ENCODE results near the gene PTPRT. TPM values are rescaled to one million over a fixed set of nuclear protein-coding genes. Genes with fewer than 3 reads are reported as not detected.

Gene PTPRT
- total RNA-seq, 1 experiment from 2014 or later: 0.13 TPM

GRCh38 chr20:43160941-43161340, 28.8 kb downstream of the PTPRT start:
- no peaks in the 10 kb centered on the region for H3K4me1 Mint-ChIP-seq
- no peak for DNase-seq
- Histone ChIP-seq H3K4me1 (ENCODE audit: insufficient read depth, low read length) (no peaks in the 10 kb centered on the region), H3K79me2 (ENCODE audit: insufficient read depth, low read length) (no peaks in the 10 kb centered on the region), H3K14ac (ENCODE audit: insufficient read depth, low read length) (no peak overlapping the region), H2BK12ac (ENCODE audit: insufficient read length, low read depth, low read length) (no peak overlapping the region), H3K9me3 (ENCODE audit: control insufficient read depth, low read depth, low read length) (no peaks in the 10 kb centered on the region), H2AK5ac (ENCODE audit: insufficient read length, low read length) (no peak overlapping the region), H3K27me3 (ENCODE audit: insufficient read depth, low read length) (no peaks in the 10 kb centered on the region), H4K20me1 (ENCODE audit: control insufficient read depth, insufficient read depth, insufficient read length) (no peaks in the 10 kb centered on the region), H4K5ac (ENCODE audit: insufficient read length, low read depth, low read length) (no peak overlapping the region), H4K8ac (replicated peaks; ENCODE audit: insufficient read length, low read depth, low read length) (no peak overlapping the region), H3K56ac (ENCODE audit: insufficient read length, low read depth, low read length) (no peak overlapping the region), H2AFZ (ENCODE audit: low read length) (no peak overlapping the region), H2BK5ac (ENCODE audit: insufficient read length, low read length) (no peak overlapping the region), H3K23me2 (ENCODE audit: insufficient read length, low read depth, low read length, poor library complexity, severe bottlenecking) (no peaks in the 10 kb centered on the region), H3K9ac (ENCODE audit: extremely low read depth, insufficient read length, low read length) (no peak overlapping the region), H2BK120ac (ENCODE audit: low read depth, low read length, poor library complexity, severe bottlenecking) (no peak overlapping the region), H3K4ac (ENCODE audit: low read depth, low read length) (no peak overlapping the region), H3T11ph (ENCODE audit: low read length) (no peak overlapping the region), H4K91ac (ENCODE audit: insufficient read length, low read depth, low read length) (no peak overlapping the region), H2BK20ac (ENCODE audit: low read depth, low read length, poor library complexity, severe bottlenecking) (no peak overlapping the region), H3K4me2 (ENCODE audit: insufficient read depth, insufficient read length, low read length) (no peak overlapping the region), H3K27ac (ENCODE audit: insufficient read length, low read depth, low read length) (no peak overlapping the region), H3K79me1 (ENCODE audit: insufficient read depth, low read depth, low read length, poor library complexity, severe bottlenecking) (no peaks in the 10 kb centered on the region), H3K23ac (ENCODE audit: insufficient read length, low read depth, low read length) (no peak overlapping the region), H2BK15ac (ENCODE audit: low read depth, low read length) (no peak overlapping the region), H3K18ac (ENCODE audit: insufficient read length, low read depth, low read length) (no peak overlapping the region)
- no peaks in the 10 kb centered on the region; a peak in 1 of 5 replicates for H3K9me3 Mint-ChIP-seq
- peaks cover 14% of the 10 kb centered on the region for H3K27me3 Mint-ChIP-seq (ENCODE audit: low read depth)
- H3K4me3 Mint-ChIP-seq: no peak overlapping the region
- no peak overlapping the region for H3K27ac Mint-ChIP-seq
- TF ChIP-seq, protein P1, sequence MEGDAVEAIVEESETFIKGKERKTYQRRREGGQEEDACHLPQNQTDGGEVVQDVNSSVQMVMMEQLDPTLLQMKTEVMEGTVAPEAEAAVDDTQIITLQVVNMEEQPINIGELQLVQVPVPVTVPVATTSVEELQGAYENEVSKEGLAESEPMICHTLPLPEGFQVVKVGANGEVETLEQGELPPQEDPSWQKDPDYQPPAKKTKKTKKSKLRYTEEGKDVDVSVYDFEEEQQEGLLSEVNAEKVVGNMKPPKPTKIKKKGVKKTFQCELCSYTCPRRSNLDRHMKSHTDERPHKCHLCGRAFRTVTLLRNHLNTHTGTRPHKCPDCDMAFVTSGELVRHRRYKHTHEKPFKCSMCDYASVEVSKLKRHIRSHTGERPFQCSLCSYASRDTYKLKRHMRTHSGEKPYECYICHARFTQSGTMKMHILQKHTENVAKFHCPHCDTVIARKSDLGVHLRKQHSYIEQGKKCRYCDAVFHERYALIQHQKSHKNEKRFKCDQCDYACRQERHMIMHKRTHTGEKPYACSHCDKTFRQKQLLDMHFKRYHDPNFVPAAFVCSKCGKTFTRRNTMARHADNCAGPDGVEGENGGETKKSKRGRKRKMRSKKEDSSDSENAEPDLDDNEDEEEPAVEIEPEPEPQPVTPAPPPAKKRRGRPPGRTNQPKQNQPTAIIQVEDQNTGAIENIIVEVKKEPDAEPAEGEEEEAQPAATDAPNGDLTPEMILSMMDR (conservative IDR thresholded peaks at IDR 0.05): no peak
- no peaks in the 10 kb centered on the region for H3K36me3 Mint-ChIP-seq (ENCODE audit: insufficient read depth in 1 of 3, low read depth in 3 of 3)
- no CpG with 5 or more reads among the region's 6 CpGs for WGBS (ENCODE audit: extremely low coverage, insufficient read length, low lambda C conversion rate)
